GM06990 (cell line): Measurements from ENCODE around the gene SCLT1.

Experiments
- DNase-seq: peaks from one replicate; pipeline ENCODE4 v3.0.0-alpha.2; 2011; ENCODE audit not compliant: insufficient read length; ENCODE audit errors: extremely low read depth
- H3K27me3 ChIP-seq: replicated peaks from 2 replicates; pipeline ENCODE4 v1.6.0; 2011; ENCODE audit warnings: low read length; ENCODE audit not compliant: control insufficient read depth, insufficient read depth
- H3K36me3 ChIP-seq: 2 replicates; pipeline ENCODE4 v1.5.1; 2011; ENCODE audit warnings: low read length; ENCODE audit not compliant: control insufficient read depth, insufficient read depth
- H3K4me3 ChIP-seq: replicated peaks from 2 replicates; pipeline ENCODE4 v1.5.1; 2011; ENCODE audit warnings: low read depth, mild to moderate bottlenecking, control low read depth, low read length
- TF ChIP-seq, protein P1 (sequence below): IDR thresholded peaks from 2 replicates; pipeline ENCODE4 v1.5.1; 2011; ENCODE audit warnings: low read length, control low read depth, mild to moderate bottlenecking, inconsistent platforms; ENCODE audit not compliant: insufficient read depth, poor library complexity, severe bottlenecking

The SCLT1 gene

DNA sequence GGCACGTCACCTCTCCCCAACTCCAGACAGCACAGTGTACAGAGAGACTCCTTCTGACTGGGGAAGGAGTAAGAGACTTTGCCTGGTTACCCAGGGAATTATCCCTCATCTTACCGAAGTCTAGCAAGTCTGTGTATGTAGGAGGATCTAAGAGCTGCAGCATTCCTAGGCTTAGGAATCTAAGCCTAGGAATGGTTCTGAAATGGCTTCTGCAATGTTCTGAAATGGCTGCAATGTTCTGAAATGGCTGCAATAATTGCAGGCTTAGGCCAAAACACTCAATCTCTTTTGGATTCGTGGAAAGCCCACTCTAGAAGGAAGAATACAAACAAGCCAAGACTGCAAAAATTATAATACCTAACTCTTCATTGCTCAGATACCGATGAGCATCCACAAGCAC is 106.4 kb downstream of the SCLT1 start:
- H3K4me3 ChIP-seq = no peak overlapping the region
- TF ChIP-seq, protein P1, sequence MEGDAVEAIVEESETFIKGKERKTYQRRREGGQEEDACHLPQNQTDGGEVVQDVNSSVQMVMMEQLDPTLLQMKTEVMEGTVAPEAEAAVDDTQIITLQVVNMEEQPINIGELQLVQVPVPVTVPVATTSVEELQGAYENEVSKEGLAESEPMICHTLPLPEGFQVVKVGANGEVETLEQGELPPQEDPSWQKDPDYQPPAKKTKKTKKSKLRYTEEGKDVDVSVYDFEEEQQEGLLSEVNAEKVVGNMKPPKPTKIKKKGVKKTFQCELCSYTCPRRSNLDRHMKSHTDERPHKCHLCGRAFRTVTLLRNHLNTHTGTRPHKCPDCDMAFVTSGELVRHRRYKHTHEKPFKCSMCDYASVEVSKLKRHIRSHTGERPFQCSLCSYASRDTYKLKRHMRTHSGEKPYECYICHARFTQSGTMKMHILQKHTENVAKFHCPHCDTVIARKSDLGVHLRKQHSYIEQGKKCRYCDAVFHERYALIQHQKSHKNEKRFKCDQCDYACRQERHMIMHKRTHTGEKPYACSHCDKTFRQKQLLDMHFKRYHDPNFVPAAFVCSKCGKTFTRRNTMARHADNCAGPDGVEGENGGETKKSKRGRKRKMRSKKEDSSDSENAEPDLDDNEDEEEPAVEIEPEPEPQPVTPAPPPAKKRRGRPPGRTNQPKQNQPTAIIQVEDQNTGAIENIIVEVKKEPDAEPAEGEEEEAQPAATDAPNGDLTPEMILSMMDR = no peak
- peaks cover 3% of the 10 kb centered on the region; the same call in 1 of the 2 replicates for H3K36me3 ChIP-seq
- DNase-seq = no peak
- H3K27me3 ChIP-seq = no peaks in the 10 kb centered on the region

DNA sequence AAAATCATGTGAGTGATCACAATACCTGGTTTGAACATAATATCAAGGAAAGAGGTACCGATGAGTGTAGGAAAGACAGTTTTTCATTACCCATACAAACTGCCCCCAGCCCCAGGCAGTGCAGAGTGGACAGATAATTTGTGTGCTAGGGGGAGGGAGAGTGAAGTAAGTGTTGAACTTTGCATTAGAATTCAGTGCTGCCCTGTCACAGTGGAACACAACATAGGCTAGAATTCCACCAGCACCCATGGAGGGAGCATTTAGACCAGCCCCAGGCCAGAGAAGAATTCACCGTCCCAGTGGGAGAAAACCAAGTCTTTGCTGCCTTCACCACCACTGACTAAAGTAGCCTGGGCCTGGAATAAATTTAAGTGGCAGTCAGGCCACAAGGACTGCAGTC is 107.3 kb downstream of the SCLT1 start:
- no peaks in the 10 kb centered on the region for H3K27me3 ChIP-seq
- no peak overlapping the region for H3K4me3 ChIP-seq
- no peak for DNase-seq
- H3K36me3 ChIP-seq = peaks cover 3% of the 10 kb centered on the region; the same call in 1 of the 2 replicates
- TF ChIP-seq, protein P1 = no peak

DNA sequence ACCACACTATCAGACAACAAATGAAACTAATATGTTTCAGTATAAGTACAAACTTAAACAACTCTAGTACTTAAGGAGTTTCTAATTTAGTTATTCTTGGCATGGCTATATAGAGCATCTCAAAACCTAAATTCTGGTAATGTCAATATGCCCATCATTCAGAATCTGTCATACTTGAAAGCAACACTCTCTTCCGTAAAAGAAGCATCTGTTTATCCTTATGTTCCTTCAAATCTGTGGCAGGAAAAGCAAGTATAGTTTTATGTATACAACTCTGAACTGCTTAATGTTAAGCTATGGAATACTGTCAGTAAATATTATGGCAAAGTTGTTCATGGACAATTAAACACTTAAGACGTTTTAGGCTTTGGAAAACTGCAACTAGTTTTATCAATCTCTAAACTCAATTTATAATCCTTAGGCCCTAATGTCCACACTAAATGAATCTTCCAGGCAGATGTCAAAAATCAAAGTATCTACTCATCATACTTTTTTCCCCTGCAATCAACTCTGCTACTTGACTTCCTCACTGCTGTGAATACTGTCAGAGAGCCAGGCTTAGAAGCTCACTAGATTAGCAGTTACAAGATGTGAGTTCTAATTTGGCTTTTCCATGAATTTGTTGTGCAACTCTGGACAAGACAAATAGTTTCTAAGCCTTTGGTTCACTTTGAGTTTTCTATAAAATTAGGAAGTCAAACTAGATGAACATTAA is 109.4 kb downstream of the SCLT1 start:
- TF ChIP-seq, protein P1 = no peak
- DNase-seq = no peak
- Histone ChIP-seq H3K36me3 (peaks cover 3% of the 10 kb centered on the region; the same call in 1 of the 2 replicates), H3K4me3 (no peak overlapping the region), H3K27me3 (no peaks in the 10 kb centered on the region)

DNA sequence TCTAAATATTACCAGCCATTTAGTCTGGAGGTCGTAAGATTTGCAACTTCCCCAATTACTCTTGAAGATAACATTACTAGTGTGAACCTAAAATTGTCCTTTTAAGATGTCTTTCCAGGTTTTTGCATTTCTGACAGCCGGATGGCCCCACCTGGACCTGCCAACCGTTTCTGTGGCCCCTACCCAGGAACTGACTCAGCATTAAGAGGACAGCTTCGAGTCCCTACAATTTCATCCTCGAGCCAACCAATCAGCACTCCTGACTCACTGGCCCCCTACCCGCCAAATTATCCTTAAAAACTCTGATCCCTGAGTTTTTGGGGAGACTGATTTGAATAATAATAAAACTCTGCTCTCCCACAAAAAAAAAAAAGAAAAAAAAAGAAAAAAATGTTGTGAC is 112.0 kb downstream of the SCLT1 start:
- DNase-seq = no peak
- Histone ChIP-seq H3K4me3 (no peak overlapping the region), H3K27me3 (no peaks in the 10 kb centered on the region), H3K36me3 (no peaks in the 10 kb centered on the region; the same call in 1 of the 2 replicates)
- TF ChIP-seq, protein P1 = no peak

DNA sequence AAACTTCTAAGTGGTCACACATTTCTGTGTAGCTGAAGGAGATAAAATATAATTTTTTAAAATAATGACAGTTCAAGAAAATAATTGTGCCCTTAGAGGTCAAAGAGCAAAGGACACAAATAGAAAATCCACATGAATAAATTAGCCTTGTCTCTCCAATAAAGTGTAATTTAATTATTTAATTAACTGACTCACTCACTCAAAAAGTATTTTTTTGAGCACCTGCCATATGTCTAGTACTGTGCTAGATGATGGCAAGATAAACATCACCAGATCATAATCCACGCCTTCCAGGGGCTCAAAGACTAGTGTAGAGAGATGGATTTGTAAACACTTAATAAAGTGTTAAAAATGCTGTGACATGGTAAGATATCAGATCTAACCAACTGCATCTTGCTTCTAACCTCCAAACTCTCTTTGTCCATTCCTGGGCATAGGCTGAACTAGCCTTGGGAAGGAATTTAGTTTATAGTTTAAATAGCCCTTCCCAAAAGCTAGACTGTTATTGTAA is 112.5 kb downstream of the SCLT1 start:
- no peak overlapping the region for H3K4me3 ChIP-seq
- TF ChIP-seq, protein P1 = no peak
- no peaks in the 10 kb centered on the region for H3K27me3 ChIP-seq
- DNase-seq = no peak
- H3K36me3 ChIP-seq = no peaks in the 10 kb centered on the region; the same call in 1 of the 2 replicates
